NCI-H748 treated with DMSO at 0.1 percent for 48 hours (cell line): Measurements from ENCODE around the gene SMPD1.

Source experiments
- DNase-seq: peaks from one replicate; lab custom pipeline; 2025; lab: John Stamatoyannopoulos, UW

Gene SMPD1

GRCh38 chr11:6389905-6390717 is at the start of gene SMPD1:
SMPD1 (plus strand) TSS chr11:6390474; CDS start chr11:6390599, 125 bp downstream.
- DNase-seq = peak; percentile 88

GRCh38 chr11:6345366-6345765 is 44.9 kb upstream of the SMPD1 start:
- no peak for DNase-seq

GRCh38 chr11:6350043-6350442 is 40.2 kb upstream of the SMPD1 start:
- no peak for DNase-seq

- no peak for DNase-seq
These were observed 39.8 kb upstream of the SMPD1 start for GRCh38 chr11:6350486-6350885.

- DNase-seq = no peak
These were observed 38.4 kb upstream of the SMPD1 start for GRCh38 chr11:6351782-6352382.

GRCh38 chr11:6353367-6353987 is 36.8 kb upstream of the SMPD1 start:
- peak; percentile 83 for DNase-seq

- DNase-seq = no peak
These were observed 35.4 kb upstream of the SMPD1 start for GRCh38 chr11:6354651-6355485.

GRCh38 chr11:6356503-6357055 is 33.7 kb upstream of the SMPD1 start:
- DNase-seq = no peak

DNA sequence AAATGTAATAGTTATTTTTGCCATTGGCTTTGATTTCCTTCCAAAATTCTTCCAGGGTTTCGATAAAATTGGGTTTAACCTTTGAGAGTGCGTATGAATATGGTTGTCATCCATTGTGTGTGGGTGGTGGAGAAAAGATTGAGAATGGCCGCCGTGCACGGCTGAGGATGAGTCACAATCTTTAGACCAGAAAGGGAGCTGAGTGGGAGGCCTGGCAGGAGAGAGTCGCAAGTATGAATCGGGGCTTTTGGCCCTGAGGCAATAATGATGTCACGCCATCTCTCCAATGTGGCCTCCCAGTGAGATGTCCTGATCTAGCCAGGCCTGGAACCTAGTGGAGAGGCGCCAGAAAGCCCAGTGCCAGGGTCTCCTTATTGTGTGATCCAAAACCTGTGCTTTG is 33.1 kb upstream of the SMPD1 start:
- DNase-seq = no peak

- no peak for DNase-seq
These were observed 30.1 kb upstream of the SMPD1 start for GRCh38 chr11:6360183-6360582.

- no peak for DNase-seq
These were observed 27.9 kb upstream of the SMPD1 start for GRCh38 chr11:6362185-6362872.

DNA sequence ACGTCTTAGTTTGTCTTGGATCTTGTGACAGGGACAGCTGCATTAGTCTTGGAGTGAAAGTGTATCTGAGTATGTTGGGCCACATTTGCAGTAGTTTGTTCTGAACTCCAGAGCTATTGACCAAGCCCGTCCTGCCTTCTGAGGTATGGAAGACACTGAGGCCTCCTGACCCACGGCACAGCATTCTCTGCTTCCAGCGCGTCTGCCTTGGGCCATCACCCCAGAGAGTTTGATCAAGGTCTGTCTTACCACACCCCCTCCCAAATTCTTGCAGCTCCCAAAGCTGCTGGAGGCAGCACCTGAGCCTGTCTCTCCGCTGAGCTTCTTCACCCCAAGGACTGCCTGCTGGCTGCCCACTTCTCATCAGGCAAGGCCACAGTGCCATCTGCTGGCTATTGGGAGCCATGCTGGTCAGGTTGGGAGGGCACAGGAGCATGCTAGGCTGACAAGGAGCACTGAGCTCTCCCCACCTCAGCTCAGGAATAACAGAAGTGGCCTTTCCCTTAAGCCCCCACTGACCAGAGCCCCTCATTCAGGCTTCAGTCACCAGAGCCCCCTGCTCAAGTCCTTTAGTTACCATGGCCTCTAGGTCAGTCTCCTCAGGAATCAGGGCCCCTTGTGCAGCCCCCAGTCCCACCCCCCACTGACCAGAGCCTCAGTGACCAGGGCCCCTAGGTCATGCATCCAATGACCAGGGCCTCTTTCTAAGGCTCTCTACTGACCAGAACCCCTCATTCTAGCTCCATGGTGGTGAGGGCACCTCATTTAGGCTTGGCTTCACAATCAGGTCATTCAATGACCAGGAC is 27.2 kb upstream of the SMPD1 start:
- peak; percentile 23 for DNase-seq

DNA sequence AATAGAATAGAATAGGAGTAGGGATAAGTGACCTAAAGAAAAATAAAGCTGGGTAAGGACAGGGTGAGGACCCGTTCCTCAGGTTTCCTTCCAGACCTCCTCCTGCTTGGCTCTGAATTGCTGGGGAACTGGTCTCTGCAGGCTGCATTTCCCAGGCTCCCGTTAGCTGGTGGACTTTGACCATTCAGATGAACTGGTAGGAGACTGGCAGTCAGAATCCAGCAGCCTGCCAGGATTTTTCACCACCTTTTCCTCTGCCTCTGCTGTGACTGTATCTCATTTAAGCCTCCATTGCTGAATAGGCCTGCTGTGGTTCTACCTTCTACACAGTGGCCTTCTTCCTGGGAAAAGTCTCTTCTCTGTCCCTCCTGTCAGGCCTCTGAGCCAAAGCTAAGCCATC is 24.6 kb upstream of the SMPD1 start:
- no peak for DNase-seq

DNA sequence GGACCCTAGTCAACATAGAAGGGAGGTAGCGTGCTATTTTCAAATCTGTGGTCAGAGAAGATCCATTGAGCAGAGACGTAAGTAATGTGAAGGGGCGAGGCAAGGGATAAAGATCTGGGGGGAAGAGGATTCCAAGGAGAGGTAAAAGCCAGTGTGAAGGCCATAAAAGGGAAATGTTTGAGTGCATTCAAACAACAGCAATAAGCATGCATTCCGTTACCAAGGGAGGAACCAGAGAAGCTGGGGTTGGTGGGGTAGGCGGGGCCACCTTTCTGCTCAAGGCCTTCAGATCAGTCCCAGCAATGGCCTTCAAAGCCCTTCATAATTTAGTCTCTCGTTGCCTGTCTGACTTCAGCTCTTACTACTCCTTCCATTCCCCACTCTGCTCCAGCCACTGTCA is 18.4 kb upstream of the SMPD1 start:
- no peak for DNase-seq

DNA sequence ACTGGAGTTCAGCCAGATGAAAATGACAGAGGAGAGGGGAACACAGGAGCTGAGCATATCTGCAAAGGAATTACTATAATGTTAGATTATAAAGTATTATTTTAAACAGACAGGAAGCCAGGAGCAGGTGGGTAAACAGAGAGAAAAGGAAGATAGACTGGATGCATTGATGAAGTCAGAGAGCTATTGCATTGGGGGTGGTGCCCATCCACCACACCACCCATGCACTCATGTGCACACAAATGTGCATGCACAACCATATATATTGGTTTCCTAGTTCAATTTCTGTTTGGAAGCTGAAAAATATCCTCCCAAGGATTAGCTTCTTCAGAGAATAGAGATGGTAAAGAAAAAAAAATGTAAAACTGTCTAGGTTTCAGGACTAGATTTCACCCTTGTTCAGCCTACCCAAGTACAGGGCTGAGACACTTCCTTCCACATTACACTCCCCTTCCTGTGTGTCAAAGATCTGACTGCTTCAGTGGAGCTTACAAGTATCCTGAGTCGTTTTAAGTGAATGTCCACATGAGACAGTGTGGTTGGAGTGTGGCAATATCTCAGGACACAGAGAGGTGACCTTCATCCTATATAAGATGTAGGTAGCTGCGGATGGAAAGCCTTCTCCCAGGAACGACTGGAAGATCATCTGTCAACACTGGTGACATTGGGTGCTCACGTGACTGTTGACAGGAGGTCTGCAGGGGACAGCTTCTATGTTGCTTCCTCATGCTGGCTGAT is 12.2 kb upstream of the SMPD1 start:
- no peak for DNase-seq

DNA sequence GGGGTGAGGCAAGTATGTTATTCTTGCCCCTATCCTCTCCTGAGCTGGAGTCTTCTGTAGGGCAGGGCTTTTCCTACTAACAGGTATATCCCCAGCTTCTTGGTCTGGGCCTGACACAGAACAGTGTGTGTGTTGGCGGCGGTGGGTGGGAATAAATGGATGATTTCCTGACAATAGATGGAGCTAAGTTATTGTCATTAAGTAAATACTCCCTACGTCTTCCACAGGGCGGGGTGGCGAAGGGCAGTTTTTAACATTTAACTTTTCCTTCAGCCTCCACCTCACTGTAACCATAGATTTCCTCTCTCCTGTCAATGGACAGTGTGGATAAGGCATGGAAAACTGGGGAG is 11.7 kb upstream of the SMPD1 start:
- no peak for DNase-seq

DNA sequence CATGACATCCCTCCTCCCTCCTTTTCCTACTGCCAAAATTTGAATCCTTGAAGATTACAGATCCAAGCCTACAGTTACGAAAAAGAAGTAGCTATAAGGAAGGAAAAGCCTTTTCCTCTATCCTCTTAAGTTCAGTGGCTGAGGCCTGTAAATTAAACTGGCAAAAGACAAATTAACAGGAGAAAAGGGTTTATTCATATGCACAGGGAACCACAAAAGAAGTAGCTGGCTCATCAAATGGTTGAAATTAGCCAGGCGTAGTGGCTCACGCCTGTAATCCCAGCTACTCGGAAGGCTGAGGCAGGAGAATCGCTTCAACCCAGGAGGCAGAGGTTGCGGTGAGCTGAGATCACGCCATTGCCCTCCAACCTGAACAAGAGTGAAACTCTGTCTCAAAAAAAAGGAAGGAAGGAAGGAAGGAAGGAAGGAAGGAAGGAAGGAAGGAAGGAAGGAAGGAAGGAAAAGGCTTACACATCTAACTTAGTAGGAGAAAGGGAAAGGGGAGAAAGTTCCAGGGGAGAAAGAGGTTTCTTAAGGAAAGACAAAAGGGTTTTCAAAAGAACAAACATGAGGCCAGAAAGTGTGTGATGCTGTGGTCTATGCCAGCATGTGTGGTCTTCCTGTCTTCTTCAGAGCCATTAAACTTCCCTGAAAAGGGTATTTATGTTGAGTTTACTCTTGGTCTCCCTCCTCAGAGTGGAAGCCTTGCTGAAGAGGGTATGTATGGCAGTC is 5.1 kb upstream of the SMPD1 start:
- DNase-seq = no peak

GRCh38 chr11:6387811-6388599 is 2.3 kb upstream of the SMPD1 start:
- no peak for DNase-seq
